Stimulated activated CD8-positive, alpha-beta memory T cell treated with anti-CD3 and anti-CD28 coated beads, Interleukin-15, amount 100 ng/mL, for 48 hours (primary cell): Measurements from ENCODE around the gene COQ7.

Experiments
- DNase-seq, 2 donors: peaks; one replicate each; pipeline ENCODE4 v3.0.0-alpha.2; 2020; ENCODE audit warnings: low read depth in 2 of 2

Gene COQ7

GRCh38 chr16:19086322-19087199, 19.1 kb downstream of the COQ7 start:
- DNase-seq, result peak; percentile 64 to 71

GRCh38 chr16:19088341-19088916, 21.0 kb downstream of the COQ7 start:
- no peak for DNase-seq

GRCh38 chr16:19089410-19089955, 22.1 kb downstream of the COQ7 start:
- no peak for DNase-seq

GRCh38 chr16:19090916-19091315, 23.5 kb downstream of the COQ7 start:
- DNase-seq, result no peak

GRCh38 chr16:19092653-19093410, 25.4 kb downstream of the COQ7 start:
- DNase-seq, result no peak

- no peak for DNase-seq
These were observed 26.5 kb downstream of the COQ7 start for GRCh38 chr16:19093631-19094541.

- no peak for DNase-seq
These were observed 27.3 kb downstream of the COQ7 start for GRCh38 chr16:19094542-19095365.

- no peak for DNase-seq
These were observed 28.2 kb downstream of the COQ7 start for GRCh38 chr16:19095654-19096053.

GRCh38 chr16:19098173-19098572, 30.8 kb downstream of the COQ7 start:
- no peak for DNase-seq

- DNase-seq, result no peak
These were observed 34.9 kb downstream of the COQ7 start for GRCh38 chr16:19102187-19102872.

GRCh38 chr16:19104607-19105006, 37.2 kb downstream of the COQ7 start:
- no peak for DNase-seq

- no peak for DNase-seq
These were observed 37.7 kb downstream of the COQ7 start for GRCh38 chr16:19105131-19105530.

GRCh38 chr16:19105891-19106624, 38.6 kb downstream of the COQ7 start:
- no peak for DNase-seq

- DNase-seq, result no peak
These were observed 39.2 kb downstream of the COQ7 start for GRCh38 chr16:19106625-19107020.

GRCh38 chr16:19108409-19109287, 41.2 kb downstream of the COQ7 start:
- no peak for DNase-seq

- DNase-seq, result no peak
These were observed 41.9 kb downstream of the COQ7 start for GRCh38 chr16:19109288-19109664.

GRCh38 chr16:19110537-19111360, 43.3 kb downstream of the COQ7 start:
- DNase-seq, result no peak
